ENCODE measurements around the gene CPPED1. TPM values are rescaled to one million over a fixed set of nuclear protein-coding genes. Genes with fewer than 3 reads are reported as not detected.
"Not testable (repeated sequence)": the region's sequence is repeated elsewhere in the genome, so short reads cannot be mapped to it uniquely, and the experiment has no call there.

CPPED1 gene
- total RNA-seq, 1 experiment from 2014 or later = 8.1 TPM

- ATAC-seq; POLR2A ChIA-PET; H3K27me3 ChIP-seq (ENCODE audit: insufficient read depth, low read length); H3K4me2 ChIP-seq (ENCODE audit: low read length); H4K20me1 ChIP-seq (ENCODE audit: insufficient read depth); intact Hi-C loops (cut with micrococcal nuclease); H3K36me3 ChIP-seq (ENCODE audit: control insufficient read depth in 1 of 2, insufficient read depth in 2 of 2, low read length in 2 of 2); RAD21 ChIA-PET (ENCODE audit: low non-redundant PET in 1 of 2, low total read pairs in 2 of 2, uncharacterized antibody in 2 of 2, unreplicated experiment in 2 of 2); BruUV-seq (replicated peaks); H3K4me1 ChIP-seq (ENCODE audit: control insufficient read depth in 1 of 2, insufficient read depth in 2 of 2, low read length in 2 of 2); H3K9me3 ChIP-seq (ENCODE audit: control insufficient read depth in 1 of 2, insufficient read depth in 1 of 2, low read depth in 1 of 2, low read length in 2 of 2); CTCF ChIA-PET; H3K9me2 ChIP-seq (ENCODE audit: insufficient read depth); H3K79me2 ChIP-seq (ENCODE audit: insufficient read depth, low read length); H2AFZ ChIP-seq (ENCODE audit: low read depth, low read length, poor library complexity, severe bottlenecking); H3K27ac ChIP-seq (ENCODE audit: low read depth, low read length); H3K4me3 ChIP-seq (replicated peaks in 1 of 2; ENCODE audit: low read depth in 1 of 2, low read length in 2 of 2); DNase-seq (ENCODE audit: low read depth, low spot score); H3K9ac ChIP-seq (ENCODE audit: low read length): not testable (repeated sequence)
These were observed 9.6 kb upstream of the CPPED1 start for GRCh38 chr16:12813321-12813720.

DNA sequence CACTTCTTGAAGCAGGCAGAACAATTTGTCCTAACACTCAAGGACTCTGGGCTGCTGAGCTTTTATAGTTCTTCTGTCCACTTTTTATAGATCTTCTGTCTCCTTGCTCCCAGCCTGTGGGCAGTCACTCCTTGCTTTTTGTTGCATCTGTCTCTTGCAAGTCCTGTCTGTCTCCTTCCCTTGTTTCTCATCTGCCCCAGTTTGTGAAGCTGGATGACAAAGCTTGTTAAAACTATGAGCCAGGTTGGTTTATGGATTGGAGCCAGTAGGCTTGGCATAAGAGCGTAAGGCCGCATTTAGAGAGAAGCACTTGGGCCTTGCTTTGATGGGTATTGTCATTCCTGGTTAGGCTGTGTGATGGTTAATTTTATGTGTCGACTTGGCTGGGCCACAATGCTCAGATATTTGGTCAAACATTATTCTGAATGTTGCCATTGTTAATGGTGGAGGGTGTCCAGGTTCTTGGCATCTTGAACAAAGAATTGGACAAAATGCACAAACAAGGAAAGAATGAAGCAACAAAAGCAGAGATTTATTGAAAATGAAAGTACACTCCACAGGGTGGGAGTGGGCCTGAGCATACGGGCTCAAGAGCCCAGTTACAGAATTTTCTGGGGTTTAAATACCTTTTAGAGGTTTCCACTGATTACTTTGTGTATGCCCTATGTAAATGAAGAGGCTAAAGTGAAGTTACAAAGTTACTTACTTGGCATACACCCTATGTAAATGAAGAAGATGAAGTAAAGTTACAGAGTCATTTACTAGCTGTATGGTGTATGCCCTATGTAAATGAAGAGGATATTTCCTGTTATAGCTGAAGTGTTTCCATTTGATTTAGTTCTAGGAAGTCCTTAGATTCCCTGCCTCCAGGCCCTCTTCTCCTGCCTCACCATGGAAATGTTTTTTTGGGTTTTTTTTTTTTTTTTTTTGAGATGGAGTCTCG, 8.0 kb upstream of the CPPED1 start:
- BruUV-seq (replicated peaks) = no TSS peak
- Histone ChIP-seq H3K4me1 (ENCODE audit: control insufficient read depth in 1 of 2, insufficient read depth in 2 of 2, low read length in 2 of 2) (no peaks in the 10 kb centered on the region), H3K79me2 (ENCODE audit: insufficient read depth, low read length) (no peaks in the 10 kb centered on the region), H3K4me3 (replicated peaks in 1 of 2; ENCODE audit: low read depth in 1 of 2, low read length in 2 of 2) (no peak overlapping the region), H3K27me3 (ENCODE audit: insufficient read depth, low read length) (no peaks in the 10 kb centered on the region), H3K9me3 (ENCODE audit: control insufficient read depth in 1 of 2, insufficient read depth in 1 of 2, low read depth in 1 of 2, low read length in 2 of 2) (no peaks in the 10 kb centered on the region), H3K9me2 (ENCODE audit: insufficient read depth) (no peaks in the 10 kb centered on the region), H3K4me2 (ENCODE audit: low read length) (no peak overlapping the region), H3K36me3 (ENCODE audit: control insufficient read depth in 1 of 2, insufficient read depth in 2 of 2, low read length in 2 of 2) (no peaks in the 10 kb centered on the region), H4K20me1 (ENCODE audit: insufficient read depth) (no peaks in the 10 kb centered on the region), H2AFZ (ENCODE audit: low read depth, low read length, poor library complexity, severe bottlenecking) (no peak overlapping the region), H3K27ac (ENCODE audit: low read depth, low read length) (no peak overlapping the region), H3K9ac (ENCODE audit: low read length) (no peak overlapping the region)
- ChIA-PET RAD21 (ENCODE audit: low non-redundant PET in 1 of 2, low total read pairs in 2 of 2, uncharacterized antibody in 2 of 2, unreplicated experiment in 2 of 2) (no interaction called here), CTCF (no interaction called here), POLR2A (interaction anchor here (0.7 kb wide), 1 partner anchor 185 kb away, joined by 3 read pairs; no protein-coding TSS in a partner anchor)
- DNase-seq (ENCODE audit: low read depth, low spot score) (no peak), ATAC-seq (no peak)
- intact Hi-C loops (cut with micrococcal nuclease) = no loop called here
- TF ChIP-seq ELF1 (IDR thresholded peaks at IDR 0.05; ENCODE audit: borderline replicate concordance, low read depth) (no peak), ZNF274 (IDR thresholded peaks at IDR 0.05; ENCODE audit: low read depth, low read length) (no peak), SP1 (IDR thresholded peaks at IDR 0.05; ENCODE audit: low read depth) (no peak), REST (IDR thresholded peaks at IDR 0.05; ENCODE audit: low read depth) (no peak), YY1 (IDR thresholded peaks at IDR 0.05; ENCODE audit: extremely low read depth, insufficient replicate concordance, low read depth, low read length) (no peak), JUND (IDR thresholded peaks at IDR 0.05) (no peak), MAX (IDR thresholded peaks at IDR 0.05) (no peak), EGR1 (IDR thresholded peaks at IDR 0.05; ENCODE audit: low read depth) (no peak), CEBPB (IDR thresholded peaks at IDR 0.05; ENCODE audit: low read depth) (no peak)
